ENCODE data around the gene STX18.

Gene STX18

DNA sequence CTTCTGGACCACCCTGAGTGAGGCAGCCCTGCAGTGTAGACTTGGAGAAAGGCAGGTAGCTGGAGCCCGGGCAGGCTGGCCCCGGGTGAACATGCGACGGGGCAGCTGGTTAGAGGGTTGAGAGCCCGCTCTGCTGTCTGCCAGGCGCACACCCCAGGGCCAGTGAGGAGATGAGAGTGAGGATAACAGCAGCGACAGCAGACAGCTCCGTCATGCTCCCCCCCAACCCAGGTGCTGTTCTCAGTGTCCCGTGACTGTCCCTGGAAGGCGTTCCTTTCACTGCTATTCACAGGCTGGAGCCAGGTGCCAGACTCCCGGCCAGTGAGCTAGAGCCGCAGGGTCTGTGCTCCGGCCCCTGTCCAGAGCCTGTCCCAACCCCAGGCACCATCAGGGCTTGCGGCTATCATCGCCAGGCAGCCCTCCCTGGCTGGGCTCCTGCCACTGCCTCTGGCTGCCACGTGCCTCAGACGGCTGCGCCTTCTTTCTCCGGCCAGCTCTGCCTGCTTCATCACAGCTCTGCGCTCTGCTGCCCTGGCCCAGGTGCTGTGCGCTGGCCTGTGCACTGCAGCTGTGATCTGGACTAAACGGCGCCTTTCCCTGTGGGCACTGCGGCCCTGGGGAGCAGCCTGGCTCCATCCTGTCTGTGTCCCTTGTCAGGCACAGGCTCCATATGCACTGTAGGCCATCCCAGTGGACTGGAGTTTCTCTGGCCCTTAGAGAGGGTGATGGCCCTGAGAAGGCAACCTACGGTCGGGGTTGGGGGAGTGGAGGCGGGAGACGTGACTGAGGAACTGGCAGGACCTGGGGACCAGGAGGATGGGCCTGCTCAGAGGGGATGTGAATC is 135.2 kb downstream of the STX18 start:
- no peak for DNase-seq (ENCODE audit: low read depth)
- TF ChIP-seq, protein P1, sequence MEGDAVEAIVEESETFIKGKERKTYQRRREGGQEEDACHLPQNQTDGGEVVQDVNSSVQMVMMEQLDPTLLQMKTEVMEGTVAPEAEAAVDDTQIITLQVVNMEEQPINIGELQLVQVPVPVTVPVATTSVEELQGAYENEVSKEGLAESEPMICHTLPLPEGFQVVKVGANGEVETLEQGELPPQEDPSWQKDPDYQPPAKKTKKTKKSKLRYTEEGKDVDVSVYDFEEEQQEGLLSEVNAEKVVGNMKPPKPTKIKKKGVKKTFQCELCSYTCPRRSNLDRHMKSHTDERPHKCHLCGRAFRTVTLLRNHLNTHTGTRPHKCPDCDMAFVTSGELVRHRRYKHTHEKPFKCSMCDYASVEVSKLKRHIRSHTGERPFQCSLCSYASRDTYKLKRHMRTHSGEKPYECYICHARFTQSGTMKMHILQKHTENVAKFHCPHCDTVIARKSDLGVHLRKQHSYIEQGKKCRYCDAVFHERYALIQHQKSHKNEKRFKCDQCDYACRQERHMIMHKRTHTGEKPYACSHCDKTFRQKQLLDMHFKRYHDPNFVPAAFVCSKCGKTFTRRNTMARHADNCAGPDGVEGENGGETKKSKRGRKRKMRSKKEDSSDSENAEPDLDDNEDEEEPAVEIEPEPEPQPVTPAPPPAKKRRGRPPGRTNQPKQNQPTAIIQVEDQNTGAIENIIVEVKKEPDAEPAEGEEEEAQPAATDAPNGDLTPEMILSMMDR (IDR thresholded peaks at IDR 0.05; ENCODE audit: low read depth, low read length, missing control alignments): no peak
- H3K4me3 ChIP-seq (ENCODE audit: low read depth, low read length): no peak overlapping the region

DNA sequence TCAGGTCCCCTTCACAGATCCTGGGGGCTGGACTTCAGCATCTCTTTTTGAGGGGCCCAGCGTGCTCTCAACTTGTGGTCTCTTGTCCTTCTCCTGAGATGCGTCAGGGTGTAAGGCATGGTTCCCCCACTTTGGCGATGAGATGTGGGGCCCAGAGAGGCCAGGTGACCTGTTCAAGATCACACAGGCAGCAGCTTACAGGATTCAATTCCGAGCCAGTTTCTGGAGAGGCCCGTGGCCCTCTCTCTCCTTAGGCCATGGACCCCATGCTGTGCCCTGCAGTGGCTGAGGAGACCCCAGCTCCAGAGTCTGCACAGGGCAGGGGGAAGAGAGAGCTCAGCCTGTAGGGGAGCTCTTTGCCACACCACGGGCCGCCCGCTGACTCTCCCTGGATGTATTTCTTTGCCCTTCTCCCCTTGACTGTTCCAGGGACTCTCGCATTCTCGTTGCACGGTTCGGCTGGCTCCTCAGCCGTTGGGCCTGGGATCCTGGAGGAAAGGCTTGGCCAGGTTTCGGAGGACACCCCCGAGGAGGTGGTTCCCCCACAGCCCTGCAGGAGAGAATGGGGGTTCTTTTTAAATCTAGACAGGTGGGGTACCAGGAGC is 136.4 kb downstream of the STX18 start:
- TF ChIP-seq, protein P1 (IDR thresholded peaks at IDR 0.05; ENCODE audit: low read depth, low read length, missing control alignments): no peak
- H3K4me3 ChIP-seq (ENCODE audit: low read depth, low read length): no peak overlapping the region
- DNase-seq (ENCODE audit: low read depth): no peak

DNA sequence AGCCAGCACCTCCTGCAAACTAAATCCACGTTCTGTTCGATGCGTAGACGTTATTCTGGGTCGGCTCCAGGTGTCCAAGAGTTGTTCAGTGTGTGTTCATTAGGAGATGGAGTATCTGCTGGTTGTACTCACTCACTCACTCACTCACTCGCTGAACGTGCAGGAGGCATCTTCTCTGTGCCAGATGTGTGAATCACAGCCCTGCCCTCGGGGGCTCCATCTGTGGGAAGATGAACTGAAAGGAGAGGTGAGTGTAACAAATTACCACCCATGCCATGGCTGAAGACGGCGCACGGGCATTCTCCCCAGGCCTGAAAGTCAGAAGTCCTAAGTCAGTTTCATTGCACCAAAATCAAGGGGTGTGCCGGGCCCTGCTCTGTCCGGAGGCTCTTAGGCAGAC is 138.9 kb downstream of the STX18 start:
- no peak for DNase-seq (ENCODE audit: low read depth)
- TF ChIP-seq, protein P1 (IDR thresholded peaks at IDR 0.05; ENCODE audit: low read depth, low read length, missing control alignments): no peak

DNA sequence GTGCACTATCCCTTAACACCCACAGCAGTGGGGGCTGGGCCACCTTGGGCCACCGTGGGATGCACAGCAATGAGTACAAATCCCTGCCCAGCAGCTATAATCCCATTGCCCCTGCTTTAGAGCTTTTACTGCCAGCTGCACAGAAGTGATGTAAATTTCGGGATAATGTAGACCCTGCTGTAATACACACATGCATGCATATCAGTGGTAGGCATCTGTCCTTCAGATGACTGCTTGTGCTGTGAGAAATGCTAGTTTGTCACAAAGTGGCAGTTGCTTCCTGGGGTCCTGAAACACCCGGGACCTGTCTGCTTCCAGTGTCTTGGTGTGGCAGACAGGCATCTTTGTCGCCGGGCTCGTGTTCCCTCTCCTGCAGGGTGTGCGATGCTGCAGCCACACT is 140.8 kb downstream of the STX18 start:
- TF ChIP-seq, protein P1 (IDR thresholded peaks at IDR 0.05; ENCODE audit: low read depth, low read length, missing control alignments): no peak
- no peak for DNase-seq (ENCODE audit: low read depth)
- H3K4me3 ChIP-seq (ENCODE audit: low read depth, low read length): no peak overlapping the region

More for the DNA sequence above, 138.9 kb downstream of the STX18 start:
- H3K4me3 ChIP-seq (ENCODE audit: low read depth, low read length): no peak overlapping the region

DNA sequence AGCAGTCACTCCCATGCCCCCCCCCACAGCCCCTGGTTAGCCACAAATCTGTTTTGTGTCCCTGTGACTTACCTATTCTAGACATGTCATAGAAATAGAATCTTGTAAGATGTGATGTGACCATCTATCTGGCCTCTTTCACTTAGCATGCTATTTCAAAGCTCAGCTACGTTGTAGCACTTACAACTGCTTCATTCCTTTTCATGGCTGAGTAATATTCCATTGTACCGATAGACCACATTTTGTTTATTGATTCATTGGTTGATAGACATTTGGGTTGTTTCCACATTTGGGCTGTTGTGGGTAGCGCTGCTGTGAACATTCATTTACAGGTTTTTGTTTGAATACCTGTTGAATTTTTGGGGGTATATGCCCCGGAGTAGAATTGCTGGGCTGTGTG is 143.4 kb downstream of the STX18 start:
- no peak for DNase-seq (ENCODE audit: low read depth)

DNA sequence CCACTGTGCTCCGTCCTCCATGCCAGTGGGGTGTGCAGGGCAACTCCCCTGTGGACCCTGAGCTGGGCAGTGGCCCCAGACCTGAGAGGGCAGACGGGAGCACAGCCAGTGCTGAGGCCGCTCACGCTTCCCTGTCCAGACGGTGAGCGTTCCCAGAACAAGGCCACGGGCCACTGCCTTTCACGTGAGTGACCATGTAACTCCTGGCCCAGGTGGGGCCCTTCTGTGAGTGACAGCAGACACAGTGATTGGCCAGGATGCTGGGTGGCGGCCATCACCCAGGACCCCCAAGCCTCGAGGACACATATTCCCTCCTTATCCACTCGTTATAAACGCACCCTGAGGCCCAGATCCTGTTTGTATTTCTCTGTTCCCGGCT is 144.4 kb downstream of the STX18 start:
- TF ChIP-seq, protein P1 (IDR thresholded peaks at IDR 0.05; ENCODE audit: low read depth, low read length, missing control alignments): no peak
- no peak overlapping the region for H3K4me3 ChIP-seq (ENCODE audit: low read depth, low read length)
- no peak for DNase-seq (ENCODE audit: low read depth)

More for the DNA sequence above, 143.4 kb downstream of the STX18 start:
- TF ChIP-seq, protein P1 (IDR thresholded peaks at IDR 0.05; ENCODE audit: low read depth, low read length, missing control alignments): no peak
- H3K4me3 ChIP-seq (ENCODE audit: low read depth, low read length): no peak overlapping the region
